ENCODE results near the gene TNFAIP8L3.
A peak's percentile ranks its signal among the peaks of the same experiment; 100 is the strongest.

Gene TNFAIP8L3

DNA sequence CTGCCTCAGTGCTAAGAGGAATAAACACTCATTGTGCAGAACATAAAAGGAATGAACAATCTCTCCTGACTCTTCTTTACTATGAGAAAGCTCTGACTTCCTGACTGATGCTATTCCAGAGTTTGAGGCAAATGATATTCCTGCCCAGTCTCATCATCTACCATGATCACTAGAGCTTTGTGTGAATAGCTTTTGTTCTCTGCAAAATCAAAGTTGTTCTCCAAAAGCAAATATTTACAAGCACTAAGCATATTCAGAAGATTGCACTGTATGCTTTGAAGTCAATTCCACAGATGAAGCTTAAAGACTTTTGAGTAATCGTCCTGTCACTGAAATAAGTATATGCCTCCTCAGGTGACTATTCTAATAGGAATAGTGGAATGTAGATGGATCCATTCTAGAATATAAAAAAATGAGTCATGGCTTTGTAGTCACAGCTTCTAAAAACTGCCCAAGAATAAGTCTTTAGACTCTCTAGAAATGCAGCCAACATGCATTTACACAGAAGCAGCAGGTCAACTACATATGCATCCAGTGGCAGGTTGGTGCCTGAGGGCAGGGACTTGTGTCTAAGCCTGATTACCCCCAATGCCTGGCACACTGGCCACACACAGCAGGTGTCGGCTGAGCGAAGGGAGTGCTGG is 34.6 kb downstream of the TNFAIP8L3 start:
- DNase-seq: no peak
- Histone ChIP-seq H2BK5ac (ENCODE audit: low read length) (no peak overlapping the region), H3K4me3 (ENCODE audit: low read length) (no peak overlapping the region), H3K79me2 (ENCODE audit: control insufficient read depth, insufficient read depth, low read length) (no peaks in the 10 kb centered on the region), H3K56ac (ENCODE audit: low read length) (no peak overlapping the region), H4K8ac (ENCODE audit: low read depth, low read length) (no peak overlapping the region), H3K4me2 (ENCODE audit: low read length) (no peak overlapping the region), H2BK15ac (replicated peaks; ENCODE audit: low read depth) (no peak overlapping the region), H3K9ac (ENCODE audit: low read length) (no peak overlapping the region), H3K18ac (ENCODE audit: low read length) (no peak overlapping the region), H2AK5ac (ENCODE audit: low read length) (no peak overlapping the region), H2BK120ac (ENCODE audit: low read depth, low read length) (no peak overlapping the region), H3K23ac (ENCODE audit: low read length) (no peak overlapping the region), H3K79me1 (ENCODE audit: low read length) (no peaks in the 10 kb centered on the region), H3K4ac (ENCODE audit: low read depth, low read length) (no peak overlapping the region), H3K36me3 (ENCODE audit: control insufficient read depth, insufficient read depth, low read length) (no peaks in the 10 kb centered on the region), H3K4me1 (ENCODE audit: control insufficient read depth, low read depth, low read length) (no peaks in the 10 kb centered on the region), H4K5ac (ENCODE audit: low read length) (no peak overlapping the region), H3K27me3 (ENCODE audit: insufficient read depth, low read length, poor library complexity) (no peaks in the 10 kb centered on the region), H3K27ac (ENCODE audit: low read depth, low read length) (no peak overlapping the region)
- no CpG with 5 or more reads among the region's 3 CpGs for WGBS (ENCODE audit: extremely low coverage, insufficient coverage, low lambda C conversion rate)

DNA sequence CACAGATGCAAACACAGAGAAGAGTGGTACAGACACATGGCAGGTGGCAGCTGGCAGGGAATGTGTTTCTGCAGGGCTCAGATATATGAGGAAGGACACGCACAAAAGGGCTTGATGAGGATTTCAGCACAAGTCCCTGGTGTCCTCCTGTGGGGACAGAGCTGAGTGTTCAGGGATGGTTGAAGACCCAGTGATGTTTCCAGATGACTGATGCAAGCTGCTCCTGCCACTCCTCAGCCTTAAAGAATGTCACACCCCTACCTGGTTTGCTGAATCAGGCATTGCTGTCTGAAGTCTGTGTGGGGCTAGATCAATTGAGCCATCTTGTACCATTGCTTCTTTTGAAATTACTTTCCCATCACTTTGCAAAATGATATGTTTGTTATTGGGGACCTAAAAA is 40.2 kb downstream of the TNFAIP8L3 start:
- Histone ChIP-seq H2AK5ac (ENCODE audit: low read length) (no peak overlapping the region), H2BK120ac (ENCODE audit: low read depth, low read length) (no peak overlapping the region), H3K18ac (ENCODE audit: low read length) (no peak overlapping the region), H4K5ac (ENCODE audit: low read length) (no peak overlapping the region), H2BK15ac (replicated peaks; ENCODE audit: low read depth) (no peak overlapping the region), H3K4me1 (ENCODE audit: control insufficient read depth, low read depth, low read length) (peaks cover 2% of the 10 kb centered on the region), H3K4me3 (ENCODE audit: low read length) (no peak overlapping the region), H3K27me3 (ENCODE audit: insufficient read depth, low read length, poor library complexity) (no peaks in the 10 kb centered on the region), H3K36me3 (ENCODE audit: control insufficient read depth, insufficient read depth, low read length) (no peaks in the 10 kb centered on the region), H3K56ac (ENCODE audit: low read length) (no peak overlapping the region), H3K9ac (ENCODE audit: low read length) (no peak overlapping the region), H3K4me2 (ENCODE audit: low read length) (no peak overlapping the region), H3K27ac (ENCODE audit: low read depth, low read length) (no peak overlapping the region), H3K23ac (ENCODE audit: low read length) (no peak overlapping the region), H3K79me2 (ENCODE audit: control insufficient read depth, insufficient read depth, low read length) (no peaks in the 10 kb centered on the region), H2BK5ac (ENCODE audit: low read length) (no peak overlapping the region), H3K79me1 (ENCODE audit: low read length) (no peaks in the 10 kb centered on the region), H3K4ac (ENCODE audit: low read depth, low read length) (no peak overlapping the region), H4K8ac (ENCODE audit: low read depth, low read length) (no peak overlapping the region)
- WGBS (ENCODE audit: extremely low coverage, insufficient coverage, low lambda C conversion rate): no CpG with 5 or more reads among the region's 1 CpG
- peak; percentile 85 for DNase-seq

- Histone ChIP-seq H2AK5ac (ENCODE audit: low read length) (no peak overlapping the region), H3K79me1 (ENCODE audit: low read length) (no peaks in the 10 kb centered on the region), H3K27ac (ENCODE audit: low read depth, low read length) (no peak overlapping the region), H3K27me3 (ENCODE audit: insufficient read depth, low read length, poor library complexity) (no peaks in the 10 kb centered on the region), H3K36me3 (ENCODE audit: control insufficient read depth, insufficient read depth, low read length) (no peaks in the 10 kb centered on the region), H3K18ac (ENCODE audit: low read length) (no peak overlapping the region), H3K9ac (ENCODE audit: low read length) (no peak overlapping the region), H3K56ac (ENCODE audit: low read length) (no peak overlapping the region), H3K79me2 (ENCODE audit: control insufficient read depth, insufficient read depth, low read length) (no peaks in the 10 kb centered on the region), H3K4me2 (ENCODE audit: low read length) (no peak overlapping the region), H4K5ac (ENCODE audit: low read length) (no peak overlapping the region), H3K4me3 (ENCODE audit: low read length) (no peak overlapping the region), H3K4ac (ENCODE audit: low read depth, low read length) (no peak overlapping the region), H2BK120ac (ENCODE audit: low read depth, low read length) (no peak overlapping the region), H3K4me1 (ENCODE audit: control insufficient read depth, low read depth, low read length) (peaks cover 2% of the 10 kb centered on the region), H2BK15ac (replicated peaks; ENCODE audit: low read depth) (no peak overlapping the region), H4K8ac (ENCODE audit: low read depth, low read length) (no peak overlapping the region), H2BK5ac (ENCODE audit: low read length) (no peak overlapping the region), H3K23ac (ENCODE audit: low read length) (no peak overlapping the region)
- no CpG with 5 or more reads among the region's 1 CpG for WGBS (ENCODE audit: extremely low coverage, insufficient coverage, low lambda C conversion rate)
- DNase-seq: no peak
Observed at GRCh38 chr15:51053571-51053970, 41.1 kb downstream of the TNFAIP8L3 start.

DNA sequence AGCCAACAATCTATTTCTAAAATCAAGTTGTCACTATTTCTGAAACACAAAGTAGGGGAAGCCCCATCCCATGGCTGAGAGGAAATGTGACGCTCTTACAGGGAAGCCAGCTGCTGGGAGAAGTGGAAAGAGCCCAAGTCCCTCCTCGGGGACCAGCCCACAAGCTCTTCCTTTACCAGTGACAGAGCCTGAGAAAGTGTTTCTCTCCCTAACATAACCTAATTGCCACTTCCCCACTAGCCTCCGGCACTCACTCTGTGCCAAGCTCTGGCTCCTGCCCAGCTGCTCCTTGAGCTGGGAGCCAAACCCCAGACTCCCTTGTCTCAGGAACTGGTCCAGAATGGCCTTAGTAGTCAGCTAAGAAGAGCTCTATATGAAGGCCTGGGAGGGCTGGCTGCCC is 42.9 kb downstream of the TNFAIP8L3 start:
- Histone ChIP-seq H3K36me3 (ENCODE audit: control insufficient read depth, insufficient read depth, low read length) (no peaks in the 10 kb centered on the region), H3K56ac (ENCODE audit: low read length) (no peak overlapping the region), H4K5ac (ENCODE audit: low read length) (no peak overlapping the region), H3K4me2 (ENCODE audit: low read length) (no peak overlapping the region), H3K27me3 (ENCODE audit: insufficient read depth, low read length, poor library complexity) (no peaks in the 10 kb centered on the region), H3K18ac (ENCODE audit: low read length) (no peak overlapping the region), H3K79me2 (ENCODE audit: control insufficient read depth, insufficient read depth, low read length) (no peaks in the 10 kb centered on the region), H2BK5ac (ENCODE audit: low read length) (no peak overlapping the region), H2BK15ac (replicated peaks; ENCODE audit: low read depth) (no peak overlapping the region), H3K9ac (ENCODE audit: low read length) (no peak overlapping the region), H4K8ac (ENCODE audit: low read depth, low read length) (no peak overlapping the region), H3K79me1 (ENCODE audit: low read length) (no peaks in the 10 kb centered on the region), H3K23ac (ENCODE audit: low read length) (no peak overlapping the region), H2BK120ac (ENCODE audit: low read depth, low read length) (no peak overlapping the region), H3K27ac (ENCODE audit: low read depth, low read length) (no peak overlapping the region), H3K4me3 (ENCODE audit: low read length) (no peak overlapping the region), H2AK5ac (ENCODE audit: low read length) (no peak overlapping the region), H3K4me1 (ENCODE audit: control insufficient read depth, low read depth, low read length) (peaks cover 9% of the 10 kb centered on the region), H3K4ac (ENCODE audit: low read depth, low read length) (no peak overlapping the region)
- DNase-seq: no peak
- WGBS (ENCODE audit: extremely low coverage, insufficient coverage, low lambda C conversion rate): no CpG with 5 or more reads among the region's 3 CpGs

DNA sequence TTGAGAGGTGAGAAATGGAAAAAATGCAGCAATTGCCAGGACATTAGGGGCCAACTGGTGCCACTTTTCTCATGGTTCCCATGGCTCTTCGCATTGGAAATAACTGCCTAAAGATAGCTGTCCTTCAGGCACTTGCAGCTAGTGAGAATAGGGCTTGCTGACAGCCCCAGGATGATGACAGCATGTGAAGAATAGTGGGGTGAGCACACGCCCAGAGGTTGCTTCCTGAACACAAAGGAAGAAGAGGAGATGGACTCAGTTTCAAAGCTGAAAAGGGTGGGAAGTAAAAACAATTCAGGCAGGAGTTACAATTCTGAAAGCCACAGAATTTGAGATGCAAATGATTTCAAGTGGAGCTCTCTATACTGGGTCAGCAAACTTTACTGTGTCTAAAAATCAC is 45.6 kb downstream of the TNFAIP8L3 start:
- H4K5ac ChIP-seq (ENCODE audit: low read length): no peak overlapping the region
- H3K79me1 ChIP-seq (ENCODE audit: low read length): no peaks in the 10 kb centered on the region
- H3K23ac ChIP-seq (ENCODE audit: low read length): no peak overlapping the region
- no peaks in the 10 kb centered on the region for H3K27me3 ChIP-seq (ENCODE audit: insufficient read depth, low read length, poor library complexity)
- H2BK120ac ChIP-seq (ENCODE audit: low read depth, low read length): no peak overlapping the region
- no peak overlapping the region for H3K56ac ChIP-seq (ENCODE audit: low read length)
- no peak for DNase-seq
- peaks cover 6% of the 10 kb centered on the region for H3K4me1 ChIP-seq (ENCODE audit: control insufficient read depth, low read depth, low read length)
- no peak overlapping the region for H4K8ac ChIP-seq (ENCODE audit: low read depth, low read length)
- no peak overlapping the region for H3K4ac ChIP-seq (ENCODE audit: low read depth, low read length)
- no peak overlapping the region for H2BK15ac ChIP-seq (replicated peaks; ENCODE audit: low read depth)
- no peaks in the 10 kb centered on the region for H3K79me2 ChIP-seq (ENCODE audit: control insufficient read depth, insufficient read depth, low read length)
- no peak overlapping the region for H3K18ac ChIP-seq (ENCODE audit: low read length)
- H2AK5ac ChIP-seq (ENCODE audit: low read length): no peak overlapping the region
- no peak overlapping the region for H2BK5ac ChIP-seq (ENCODE audit: low read length)
- H3K4me3 ChIP-seq (ENCODE audit: low read length): no peak overlapping the region
- H3K36me3 ChIP-seq (ENCODE audit: control insufficient read depth, insufficient read depth, low read length): no peaks in the 10 kb centered on the region
- no CpG with 5 or more reads among the region's 2 CpGs for WGBS (ENCODE audit: extremely low coverage, insufficient coverage, low lambda C conversion rate)
- H3K27ac ChIP-seq (ENCODE audit: low read depth, low read length): no peak overlapping the region
- no peak overlapping the region for H3K4me2 ChIP-seq (ENCODE audit: low read length)
- H3K9ac ChIP-seq (ENCODE audit: low read length): no peak overlapping the region

- Histone ChIP-seq H3K4me2 (ENCODE audit: low read length) (no peak overlapping the region), H3K4me1 (ENCODE audit: control insufficient read depth, low read depth, low read length) (peaks cover 11% of the 10 kb centered on the region), H3K36me3 (ENCODE audit: control insufficient read depth, insufficient read depth, low read length) (no peaks in the 10 kb centered on the region), H3K4ac (ENCODE audit: low read depth, low read length) (no peak overlapping the region), H3K18ac (ENCODE audit: low read length) (no peak overlapping the region), H3K27me3 (ENCODE audit: insufficient read depth, low read length, poor library complexity) (no peaks in the 10 kb centered on the region), H2BK5ac (ENCODE audit: low read length) (no peak overlapping the region), H2BK15ac (replicated peaks; ENCODE audit: low read depth) (no peak overlapping the region), H4K5ac (ENCODE audit: low read length) (no peak overlapping the region), H3K4me3 (ENCODE audit: low read length) (no peak overlapping the region), H2AK5ac (ENCODE audit: low read length) (no peak overlapping the region), H3K23ac (ENCODE audit: low read length) (no peak overlapping the region), H2BK120ac (ENCODE audit: low read depth, low read length) (no peak overlapping the region), H3K79me2 (ENCODE audit: control insufficient read depth, insufficient read depth, low read length) (no peaks in the 10 kb centered on the region), H3K27ac (ENCODE audit: low read depth, low read length) (no peak overlapping the region), H3K79me1 (ENCODE audit: low read length) (no peaks in the 10 kb centered on the region), H3K9ac (ENCODE audit: low read length) (no peak overlapping the region), H3K56ac (ENCODE audit: low read length) (no peak overlapping the region), H4K8ac (ENCODE audit: low read depth, low read length) (no peak overlapping the region)
- DNase-seq: no peak
Observed at GRCh38 chr15:51048308-51048707, 46.4 kb downstream of the TNFAIP8L3 start.

All from mesendoderm (in vitro differentiated cells).